IMR-90 (cell line): ENCODE data around the gene SPI1. TPM values are rescaled to one million over a fixed set of nuclear protein-coding genes. Genes with fewer than 3 reads are reported as not detected.

Source experiments
- ATAC-seq: fragments of 200-7000 bp; cut with Tn5 transposase; 2 replicates; pipeline ENCODE4 v1.9.1; 2020; ENCODE audit warnings: low read depth, mild to moderate bottlenecking, moderate library complexity
- BruUV-seq: library from RNA; stranded (reverse); fragments of 400-500 nt; replicated peaks from 2 replicates; lab custom pipeline; 2021; lab: Mats Ljungman, UMichigan
- CTCF ChIA-PET: fragments of 300-600 bp; formaldehyde crosslinking; extraction: SDS; loops from one replicate; lab custom pipeline; 2021; ENCODE audit warnings: antibody characterized with exemption; lab: Yijun Ruan, JAX
- POLR2A ChIA-PET: fragments of 300-600 bp; sonication (Branson Sonifier 250); formaldehyde crosslinking; loops from one replicate; lab custom pipeline; 2022; ENCODE audit warnings: antibody characterized with exemption; ENCODE audit not compliant: unreplicated experiment; lab: Charles Lee
- DNase-seq: peaks from one replicate; pipeline ENCODE4 v3.0.0; 2013
- H2AFZ ChIP-seq: replicated peaks from 2 replicates; pipeline ENCODE3; 2013; ENCODE audit warnings: low read length, mild to moderate bottlenecking; ENCODE audit not compliant: poor library complexity
- H2AK5ac ChIP-seq: 2 replicates; pipeline ENCODE4 v1.6.1; 2013; ENCODE audit warnings: low read depth, low read length, inconsistent platforms
- H2AK9ac ChIP-seq: replicated peaks from 2 replicates; pipeline ENCODE3; 2013; ENCODE audit warnings: mild to moderate bottlenecking, low read depth, low read length, moderate library complexity; ENCODE audit not compliant: poor library complexity
- H2BK120ac ChIP-seq: 2 replicates; pipeline ENCODE4 v1.6.1; 2013; ENCODE audit warnings: low read depth, low read length, inconsistent platforms
- H2BK15ac ChIP-seq: 3 replicates; pipeline ENCODE4 v1.6.1; 2013; ENCODE audit warnings: low read depth, low read length, inconsistent platforms
- H2BK20ac ChIP-seq: 2 replicates; pipeline ENCODE4 v1.6.1; 2013; ENCODE audit warnings: low read depth, mild to moderate bottlenecking, inconsistent platforms, low read length, moderate library complexity
- H2BK5ac ChIP-seq: 2 replicates; pipeline ENCODE4 v1.6.1; 2013; ENCODE audit warnings: mild to moderate bottlenecking, low read depth, low read length, inconsistent platforms; ENCODE audit not compliant: poor library complexity, severe bottlenecking
- H3K14ac ChIP-seq: replicated peaks from 2 replicates; pipeline ENCODE4 v1.6.1; 2013; ENCODE audit warnings: low read depth, low read length, inconsistent platforms
- H3K18ac ChIP-seq: 2 replicates; pipeline ENCODE4 v1.6.1; 2013; ENCODE audit warnings: low read depth, low read length, control low read depth
- H3K23ac ChIP-seq: 2 replicates; pipeline ENCODE4 v1.6.1; 2013; ENCODE audit warnings: low read depth, low read length, inconsistent platforms
- H3K27ac ChIP-seq: 2 replicates; pipeline ENCODE4 v1.5.1; 2013; ENCODE audit warnings: mild to moderate bottlenecking, control low read depth, low read length; ENCODE audit not compliant: insufficient read depth
- H3K27me3 ChIP-seq: 2 replicates; pipeline ENCODE4 v1.6.1; 2013; ENCODE audit warnings: low read length; ENCODE audit not compliant: control insufficient read depth, insufficient read depth
- H3K36me3 ChIP-seq: 2 replicates; pipeline ENCODE4 v1.6.1; 2013; ENCODE audit warnings: low read length, mixed read lengths; ENCODE audit not compliant: control insufficient read depth, insufficient read depth
- H3K4ac ChIP-seq: 2 replicates; pipeline ENCODE4 v1.6.1; 2013; ENCODE audit warnings: low read depth, low read length, inconsistent platforms
- H3K4me1 ChIP-seq: 2 replicates; pipeline ENCODE4 v1.6.1; 2013; ENCODE audit warnings: low read length, mixed read lengths; ENCODE audit not compliant: control insufficient read depth, insufficient read depth
- H3K4me2 ChIP-seq: 2 replicates; pipeline ENCODE4 v1.6.1; 2013; ENCODE audit warnings: low read depth, mild to moderate bottlenecking, control low read depth, low read length, moderate library complexity
- H3K4me3 ChIP-seq: 2 replicates; pipeline ENCODE4 v1.5.1; 2013; ENCODE audit warnings: low read depth, mild to moderate bottlenecking, control low read depth, low read length, moderate library complexity; ENCODE audit not compliant: insufficient read depth
- H3K56ac ChIP-seq: 2 replicates; pipeline ENCODE4 v1.6.1; 2013; ENCODE audit warnings: low read length, inconsistent platforms; ENCODE audit not compliant: insufficient read depth; ENCODE audit errors: extremely low read depth
- H3K79me1 ChIP-seq, 2 experiments: 2 replicates each; pipeline ENCODE4 v1.6.1; 2013; ENCODE audit warnings: low read length in 2 of 2, inconsistent platforms in 1 of 2, low read depth in 1 of 2
- H3K9ac ChIP-seq: 2 replicates; pipeline ENCODE4 v1.6.1; 2013; ENCODE audit warnings: low read depth, low read length, control low read depth
- H3K9me1 ChIP-seq: 2 replicates; pipeline ENCODE4 v1.6.1; 2013; ENCODE audit warnings: low read length, inconsistent platforms; ENCODE audit not compliant: insufficient read depth
- H3K9me3 ChIP-seq: 2 replicates; pipeline ENCODE4 v1.6.1; 2013; ENCODE audit warnings: low read length; ENCODE audit not compliant: control insufficient read depth, insufficient read depth
- H4K20me1 ChIP-seq: 2 replicates; pipeline ENCODE4 v1.6.1; 2013; ENCODE audit warnings: low read length, inconsistent platforms; ENCODE audit not compliant: insufficient read depth
- H4K5ac ChIP-seq: 2 replicates; pipeline ENCODE4 v1.6.1; 2013; ENCODE audit warnings: mild to moderate bottlenecking, low read depth, low read length, control low read depth
- H4K8ac ChIP-seq, 2 experiments: 2 replicates each; pipeline ENCODE4 v1.6.1; 2013; ENCODE audit warnings: low read depth in 2 of 2, low read length in 2 of 2, control low read depth in 1 of 2, inconsistent platforms in 1 of 2
- H4K91ac ChIP-seq: 2 replicates; pipeline ENCODE4 v1.6.1; 2013; ENCODE audit warnings: low read depth, low read length, inconsistent platforms; ENCODE audit not compliant: insufficient read depth
- BHLHE40 ChIP-seq: fragments of 150-350 bp; IDR thresholded peaks from 2 replicates; pipeline ENCODE4 v1.6.1; 2016; ENCODE audit warnings: mild to moderate bottlenecking, low read depth, low read length
- CEBPB ChIP-seq: IDR thresholded peaks from 2 replicates; pipeline ENCODE4 v1.6.1; 2012; ENCODE audit warnings: low read depth, low read length, improper control_type of control experiment
- CHD1 ChIP-seq: IDR thresholded peaks from 2 replicates; pipeline ENCODE4 v1.6.1; 2012; ENCODE audit warnings: low read depth, low read length, improper control_type of control experiment
- ELK1 ChIP-seq: fragments of 150-350 bp; IDR thresholded peaks from 2 replicates; pipeline ENCODE4 v1.6.1; 2016; ENCODE audit warnings: low read depth, mild to moderate bottlenecking, low read length, moderate library complexity, borderline replicate concordance
- FOS ChIP-seq: fragments of 150-350 bp; IDR thresholded peaks from 2 replicates; pipeline ENCODE4 v1.6.1; 2016; ENCODE audit warnings: low read depth, low read length
- MAFK ChIP-seq: IDR thresholded peaks from 2 replicates; pipeline ENCODE4 v1.6.1; 2012; ENCODE audit warnings: low read depth, low read length, improper control_type of control experiment
- MAZ ChIP-seq: IDR thresholded peaks from 2 replicates; pipeline ENCODE4 v1.6.1; 2012; ENCODE audit warnings: low read depth, mild to moderate bottlenecking, low read length, improper control_type of control experiment, moderate library complexity, borderline replicate concordance
- NFE2L2 ChIP-seq: fragments of 150-350 bp; IDR thresholded peaks from 2 replicates; pipeline ENCODE4 v1.6.1; 2016; ENCODE audit warnings: low read depth, mild to moderate bottlenecking, low read length
- POLR2A ChIP-seq: IDR thresholded peaks from 2 replicates; pipeline ENCODE4 v1.6.1; 2012; ENCODE audit warnings: mild to moderate bottlenecking, low read depth, low read length
- RAD21 ChIP-seq: IDR thresholded peaks from 2 replicates; pipeline ENCODE4 v1.6.1; 2012; ENCODE audit warnings: low read length, improper control_type of control experiment
- RCOR1 ChIP-seq: IDR thresholded peaks from 2 replicates; pipeline ENCODE4 v1.6.1; 2012; ENCODE audit warnings: mild to moderate bottlenecking, low read length, improper control_type of control experiment; ENCODE audit not compliant: insufficient replicate concordance
- SMC3 ChIP-seq: fragments of 150-350 bp; IDR thresholded peaks from 2 replicates; pipeline ENCODE4 v1.6.1; 2016; ENCODE audit warnings: low read depth, mild to moderate bottlenecking, antibody characterized with exemption, low read length, moderate library complexity
- WGBS, 2 experiments: methylation state at CpG; one replicate each; pipeline versions ENCODE4 v1.1.5 to v1.1.7; 2013; ENCODE audit warnings: missing lambda C conversion rate in 2 of 2; ENCODE audit not compliant: insufficient read length in 1 of 2; ENCODE audit errors: extremely low coverage in 2 of 2; 5-methylcytosine and 5-hydroxymethylcytosine counted together
- dilution Hi-C: fragments of 300-500 bp; cut with HindIII; formaldehyde crosslinking; loops from one replicate; pipeline ENCODE4 v1.14.3; 2018; ENCODE audit warnings: low sequenced_read_pairs; ENCODE audit not compliant: unreplicated experiment
- in situ Hi-C: fragments of 300-500 bp; cut with MboI; formaldehyde crosslinking; loops from 3 replicates; pipeline ENCODE4 v1.14.3; 2019; ENCODE audit warnings: low sequenced_read_pairs, inconsistent platforms, mixed read lengths
- intact Hi-C: fragments of 100-400 bp; cut with micrococcal nuclease; formaldehyde crosslinking; loops from 2 replicates; pipeline ENCODE4 v1.10.0; 2022
- polyA plus RNA-seq, 3 experiments: library from polyadenylated mRNA; depleted of rRNA; stranded (reverse); fragments of >200 nt; gene quantifications; 2 replicates each; pipeline ENCODE4 v1.2.3, GENCODE V29; 2012; ENCODE audit warnings: low replicate concordance in 1 of 3
- total RNA-seq: library from RNA; depleted of rRNA; stranded (reverse); fragments of >200 nt; gene quantifications from 2 replicates; pipeline ENCODE4 v1.2.3, GENCODE V29; 2012
- TF ChIP-seq, protein P1 (sequence below): conservative IDR thresholded peaks from 2 replicates; pipeline ENCODE4 v1.5.1; 2012; ENCODE audit warnings: mild to moderate bottlenecking, low read depth, low read length, improper control_type of control experiment

SPI1 gene
- total and polyA plus RNA-seq, 2 of the 4 experiments (the other 2 are of a cell fraction) = not detected

DNA sequence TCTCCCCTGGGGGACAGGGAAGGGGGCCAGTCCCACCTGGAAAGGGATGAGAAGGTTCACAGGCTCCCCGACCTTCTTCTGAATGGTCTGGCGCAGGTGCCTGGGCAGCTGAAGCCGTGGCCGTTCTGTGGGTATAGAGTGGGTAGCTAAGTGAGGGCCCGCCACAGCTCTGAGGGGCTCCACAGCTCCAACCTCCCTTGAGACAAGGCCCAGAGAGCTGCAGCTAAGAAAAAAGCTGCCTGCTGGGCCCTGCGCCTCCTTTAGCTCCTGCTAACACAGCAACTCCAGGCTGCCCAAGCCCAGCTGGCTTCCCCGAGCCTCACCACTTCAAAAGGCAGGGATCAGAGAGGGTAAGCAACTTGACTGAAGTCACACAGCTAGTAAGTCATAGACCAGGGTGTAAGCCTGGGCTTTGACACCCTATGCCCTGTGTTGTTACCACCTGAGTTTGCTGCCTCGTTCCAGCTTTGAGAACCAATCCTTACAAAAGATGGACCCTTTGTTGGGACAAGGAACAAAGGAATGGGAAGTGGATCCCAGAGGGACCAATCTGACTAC lies 44.4 kb downstream of the SPI1 start:
- no peak for ATAC-seq
- Histone ChIP-seq H4K20me1 (no peaks in the 10 kb centered on the region), H3K14ac (no peak overlapping the region), H4K5ac (no peak overlapping the region), H3K27ac (no peak overlapping the region), H3K36me3 (peaks cover 13% of the 10 kb centered on the region; the same call in 1 of the 2 replicates), H3K56ac (no peak overlapping the region), H4K8ac (no peak overlapping the region), H3K4me1 (0 out of 2 replicates have a peak, but pooled peaks cover 2% of the 10 kb centered on the region), H3K23ac (no peak overlapping the region), H2AK9ac (no peak overlapping the region), H3K79me1 (no peaks in the 10 kb centered on the region), H4K91ac (no peak overlapping the region), H2AFZ (no peak overlapping the region), H3K4me2 (no peak overlapping the region), H3K4ac (no peak overlapping the region), H3K9ac (no peak overlapping the region), H2BK120ac (no peak overlapping the region), H2BK15ac (no peak overlapping the region), H2AK5ac (no peak overlapping the region), H3K9me1 (no peaks in the 10 kb centered on the region), H3K9me3 (no peaks in the 10 kb centered on the region), H3K27me3 (no peaks in the 10 kb centered on the region; the same call in 1 of the 2 replicates), H2BK5ac (no peak overlapping the region), H3K18ac (no peak overlapping the region), H2BK20ac (no peak overlapping the region), H3K4me3 (no peak overlapping the region)
- ChIA-PET CTCF (no interaction called here), POLR2A (no interaction called here)
- dilution Hi-C loops = no loop called here
- in situ Hi-C loops = no loop called here
- intact Hi-C loops = no loop called here
- 95% methylated on average over 3 of the region's 8 CpGs; no CpG with 5 or more reads in 1 of the 2 experiments for whole genome bisulfite sequencing, 2 experiments
- BruUV-seq = no TSS peak
- DNase-seq = no peak
- no peak for TF ChIP-seq BHLHE40
- no peak for TF ChIP-seq MAZ
- no peak for TF ChIP-seq NFE2L2
- no peak for TF ChIP-seq MAFK
- TF ChIP-seq CEBPB = no peak
- TF ChIP-seq SMC3 = no peak
- no peak for TF ChIP-seq POLR2A
- no peak for TF ChIP-seq CHD1
- TF ChIP-seq RAD21 = no peak
- TF ChIP-seq, protein P1, sequence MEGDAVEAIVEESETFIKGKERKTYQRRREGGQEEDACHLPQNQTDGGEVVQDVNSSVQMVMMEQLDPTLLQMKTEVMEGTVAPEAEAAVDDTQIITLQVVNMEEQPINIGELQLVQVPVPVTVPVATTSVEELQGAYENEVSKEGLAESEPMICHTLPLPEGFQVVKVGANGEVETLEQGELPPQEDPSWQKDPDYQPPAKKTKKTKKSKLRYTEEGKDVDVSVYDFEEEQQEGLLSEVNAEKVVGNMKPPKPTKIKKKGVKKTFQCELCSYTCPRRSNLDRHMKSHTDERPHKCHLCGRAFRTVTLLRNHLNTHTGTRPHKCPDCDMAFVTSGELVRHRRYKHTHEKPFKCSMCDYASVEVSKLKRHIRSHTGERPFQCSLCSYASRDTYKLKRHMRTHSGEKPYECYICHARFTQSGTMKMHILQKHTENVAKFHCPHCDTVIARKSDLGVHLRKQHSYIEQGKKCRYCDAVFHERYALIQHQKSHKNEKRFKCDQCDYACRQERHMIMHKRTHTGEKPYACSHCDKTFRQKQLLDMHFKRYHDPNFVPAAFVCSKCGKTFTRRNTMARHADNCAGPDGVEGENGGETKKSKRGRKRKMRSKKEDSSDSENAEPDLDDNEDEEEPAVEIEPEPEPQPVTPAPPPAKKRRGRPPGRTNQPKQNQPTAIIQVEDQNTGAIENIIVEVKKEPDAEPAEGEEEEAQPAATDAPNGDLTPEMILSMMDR = no peak
- no peak for TF ChIP-seq FOS
- TF ChIP-seq RCOR1 = no peak
- no peak for TF ChIP-seq ELK1
